ENCODE measurements around the gene SELENOK.

DNA sequence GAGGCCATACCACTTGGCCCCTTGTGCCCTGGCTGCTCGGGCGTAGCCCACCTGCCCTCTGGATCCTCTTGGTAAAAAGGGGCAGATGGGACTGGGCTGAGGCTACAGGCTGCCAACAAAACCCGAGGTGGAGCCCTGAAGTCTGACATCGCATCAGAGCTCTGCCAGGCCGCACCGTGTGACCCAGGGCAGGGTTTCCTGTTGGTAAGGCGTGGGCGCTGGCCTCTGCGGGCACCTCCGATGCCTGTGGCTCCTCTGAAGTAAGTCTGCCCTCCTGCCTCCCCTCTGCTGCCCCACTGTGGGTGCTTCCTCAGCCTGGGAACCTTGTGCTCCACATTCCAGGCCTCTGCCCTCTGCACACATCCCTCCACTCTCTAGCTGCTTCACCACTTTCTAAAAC, 54.3 kb downstream of the SELENOK start:
- TF ChIP-seq SMC3 (conservative IDR thresholded peaks at IDR 0.05; ENCODE audit: poor library complexity), result no peak
- TF ChIP-seq, protein P1, sequence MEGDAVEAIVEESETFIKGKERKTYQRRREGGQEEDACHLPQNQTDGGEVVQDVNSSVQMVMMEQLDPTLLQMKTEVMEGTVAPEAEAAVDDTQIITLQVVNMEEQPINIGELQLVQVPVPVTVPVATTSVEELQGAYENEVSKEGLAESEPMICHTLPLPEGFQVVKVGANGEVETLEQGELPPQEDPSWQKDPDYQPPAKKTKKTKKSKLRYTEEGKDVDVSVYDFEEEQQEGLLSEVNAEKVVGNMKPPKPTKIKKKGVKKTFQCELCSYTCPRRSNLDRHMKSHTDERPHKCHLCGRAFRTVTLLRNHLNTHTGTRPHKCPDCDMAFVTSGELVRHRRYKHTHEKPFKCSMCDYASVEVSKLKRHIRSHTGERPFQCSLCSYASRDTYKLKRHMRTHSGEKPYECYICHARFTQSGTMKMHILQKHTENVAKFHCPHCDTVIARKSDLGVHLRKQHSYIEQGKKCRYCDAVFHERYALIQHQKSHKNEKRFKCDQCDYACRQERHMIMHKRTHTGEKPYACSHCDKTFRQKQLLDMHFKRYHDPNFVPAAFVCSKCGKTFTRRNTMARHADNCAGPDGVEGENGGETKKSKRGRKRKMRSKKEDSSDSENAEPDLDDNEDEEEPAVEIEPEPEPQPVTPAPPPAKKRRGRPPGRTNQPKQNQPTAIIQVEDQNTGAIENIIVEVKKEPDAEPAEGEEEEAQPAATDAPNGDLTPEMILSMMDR (IDR thresholded peaks at IDR 0.05; ENCODE audit: poor library complexity, severe bottlenecking), result no peak
